Measurements from ENCODE around the gene ZNF41.

DNA sequence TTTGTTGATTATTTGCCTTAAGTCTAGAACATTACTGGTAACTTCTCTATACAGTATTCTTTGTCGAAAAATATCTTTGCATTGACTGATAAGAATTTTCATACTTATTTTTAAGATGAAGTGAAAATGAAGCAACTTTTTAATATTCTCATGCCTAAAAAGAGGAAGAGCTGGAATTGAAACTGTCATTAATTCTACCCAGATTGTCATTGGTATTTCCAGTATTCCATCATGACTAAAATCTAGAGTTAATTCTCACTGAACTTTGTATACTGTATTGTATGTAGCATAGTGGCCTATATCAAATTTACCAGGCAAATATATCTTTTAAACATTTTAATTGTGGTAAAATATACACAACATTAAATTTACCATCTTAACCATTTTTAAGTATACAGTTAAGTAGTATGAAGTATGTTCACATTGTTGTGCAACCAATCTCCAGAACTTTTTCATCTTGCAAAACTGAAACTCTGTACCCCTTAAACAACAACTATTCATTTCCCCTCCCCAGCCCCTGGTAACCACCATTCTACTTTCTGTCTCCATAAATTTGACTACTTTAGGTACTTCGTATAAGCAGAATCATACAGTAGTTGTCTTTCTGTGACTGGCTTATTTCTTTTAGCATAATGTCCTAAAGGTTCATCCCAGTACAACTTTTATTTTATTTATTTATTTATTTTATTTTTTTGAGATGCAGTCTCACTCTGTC is 24.3 kb upstream of the ZNF41 start:
- TF ChIP-seq, protein P1, sequence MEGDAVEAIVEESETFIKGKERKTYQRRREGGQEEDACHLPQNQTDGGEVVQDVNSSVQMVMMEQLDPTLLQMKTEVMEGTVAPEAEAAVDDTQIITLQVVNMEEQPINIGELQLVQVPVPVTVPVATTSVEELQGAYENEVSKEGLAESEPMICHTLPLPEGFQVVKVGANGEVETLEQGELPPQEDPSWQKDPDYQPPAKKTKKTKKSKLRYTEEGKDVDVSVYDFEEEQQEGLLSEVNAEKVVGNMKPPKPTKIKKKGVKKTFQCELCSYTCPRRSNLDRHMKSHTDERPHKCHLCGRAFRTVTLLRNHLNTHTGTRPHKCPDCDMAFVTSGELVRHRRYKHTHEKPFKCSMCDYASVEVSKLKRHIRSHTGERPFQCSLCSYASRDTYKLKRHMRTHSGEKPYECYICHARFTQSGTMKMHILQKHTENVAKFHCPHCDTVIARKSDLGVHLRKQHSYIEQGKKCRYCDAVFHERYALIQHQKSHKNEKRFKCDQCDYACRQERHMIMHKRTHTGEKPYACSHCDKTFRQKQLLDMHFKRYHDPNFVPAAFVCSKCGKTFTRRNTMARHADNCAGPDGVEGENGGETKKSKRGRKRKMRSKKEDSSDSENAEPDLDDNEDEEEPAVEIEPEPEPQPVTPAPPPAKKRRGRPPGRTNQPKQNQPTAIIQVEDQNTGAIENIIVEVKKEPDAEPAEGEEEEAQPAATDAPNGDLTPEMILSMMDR (IDR thresholded peaks at IDR 0.05; ENCODE audit: insufficient read depth, low read depth, low read length) = no peak
- no peak for TF ChIP-seq EZH2 (IDR thresholded peaks at IDR 0.05; ENCODE audit: insufficient read depth, low read length)

Data from astrocyte (in vitro differentiated cells and primary cell).